HUDEP-2 (cell line): ENCODE results near the gene OGFR.

Source experiments
- DNase-seq, 76 experiments: peaks; one replicate each; lab custom pipeline; 2025; ENCODE audit not compliant: unreplicated experiment in 76 of 76; lab: John Stamatoyannopoulos, UW

The OGFR gene

GRCh38 chr20:62768551-62769287, 35.9 kb upstream of the OGFR start:
- DNase-seq, result no peak

- DNase-seq, result no peak
Observed at GRCh38 chr20:62769346-62770071, 35.1 kb upstream of the OGFR start.

- DNase-seq, result no peak
Observed at GRCh38 chr20:62770111-62770910, 34.3 kb upstream of the OGFR start.

GRCh38 chr20:62770916-62771315, 33.7 kb upstream of the OGFR start:
- no peak for DNase-seq

GRCh38 chr20:62771396-62772102, 33.1 kb upstream of the OGFR start:
- no peak for DNase-seq

- no peak for DNase-seq
Observed at GRCh38 chr20:62772103-62772611, 32.5 kb upstream of the OGFR start.

GRCh38 chr20:62772619-62772989, 32.0 kb upstream of the OGFR start:
- DNase-seq, result no peak

- no peak for DNase-seq
Observed at GRCh38 chr20:62772990-62773844, 31.4 kb upstream of the OGFR start.

- no peak for DNase-seq
Observed at GRCh38 chr20:62773845-62774714, 30.6 kb upstream of the OGFR start.

GRCh38 chr20:62774762-62775161, 29.9 kb upstream of the OGFR start:
- no peak for DNase-seq

- no peak for DNase-seq
Observed at GRCh38 chr20:62775206-62775605, 29.4 kb upstream of the OGFR start.

GRCh38 chr20:62776035-62776691, 28.5 kb upstream of the OGFR start:
- no peak for DNase-seq

- DNase-seq, result peak in 40 of 76 experiments; percentile 8 to 59 (median 26)
Observed at GRCh38 chr20:62776692-62777527, 27.7 kb upstream of the OGFR start.

- DNase-seq, result no peak
Observed at GRCh38 chr20:62777528-62777830, 27.2 kb upstream of the OGFR start.

GRCh38 chr20:62778058-62778457, 26.6 kb upstream of the OGFR start:
- DNase-seq, result no peak

GRCh38 chr20:62778601-62779416, 25.8 kb upstream of the OGFR start:
- no peak for DNase-seq

GRCh38 chr20:62779417-62779685, 25.3 kb upstream of the OGFR start:
- no peak for DNase-seq
